ENCODE data around the gene AGPAT1.
"Not testable (repeated sequence)": the region's sequence is repeated elsewhere in the genome, so short reads cannot be mapped to it uniquely, and the experiment has no call there.

AGPAT1 gene

GRCh38 chr6:32198345-32198696 lies 22.4 kb upstream of the AGPAT1 start:
- DNase-seq: no peak

- DNase-seq: no peak
Observed at GRCh38 chr6:32196682-32197616, 21.1 kb upstream of the AGPAT1 start.

- DNase-seq: peak; percentile 62
Observed at GRCh38 chr6:32195902-32196681, 20.2 kb upstream of the AGPAT1 start.

- peak; percentile 100 for DNase-seq
Observed at GRCh38 chr6:32195652-32195901, 19.7 kb upstream of the AGPAT1 start.

GRCh38 chr6:32194825-32195651 lies 19.2 kb upstream of the AGPAT1 start:
- DNase-seq: no peak

GRCh38 chr6:32194388-32194787 lies 18.5 kb upstream of the AGPAT1 start:
- DNase-seq: no peak

- not testable (repeated sequence) for DNase-seq
Observed at GRCh38 chr6:32193096-32193495, 17.2 kb upstream of the AGPAT1 start.

- DNase-seq: peak; percentile 51
Observed at GRCh38 chr6:32192608-32193039, 16.7 kb upstream of the AGPAT1 start, which contains the start of gene GPSM3. GPSM3 (minus strand) TSS chr6:32192643; CDS start chr6:32192513, 130 bp downstream.

GRCh38 chr6:32191696-32192607 lies 16.1 kb upstream of the AGPAT1 start:
- no peak for DNase-seq

- no peak for DNase-seq
Observed at GRCh38 chr6:32190911-32191677, 15.2 kb upstream of the AGPAT1 start.

- peak; percentile 85 for DNase-seq
Observed at GRCh38 chr6:32190054-32190851, 14.4 kb upstream of the AGPAT1 start, which contains the start of gene PBX2. PBX2 (minus strand) TSS chr6:32190202; CDS start chr6:32189915, 287 bp downstream.

- DNase-seq: no peak
Observed at GRCh38 chr6:32189742-32190053, 13.8 kb upstream of the AGPAT1 start.

GRCh38 chr6:32189069-32189741 lies 13.3 kb upstream of the AGPAT1 start:
- DNase-seq: no peak

GRCh38 chr6:32188381-32189068 lies 12.6 kb upstream of the AGPAT1 start:
- DNase-seq: no peak

GRCh38 chr6:32187725-32188380 lies 12.0 kb upstream of the AGPAT1 start:
- DNase-seq: not testable (repeated sequence)

GRCh38 chr6:32187009-32187709 lies 11.3 kb upstream of the AGPAT1 start:
- DNase-seq: no peak

- DNase-seq: not testable (repeated sequence)
Observed at GRCh38 chr6:32186151-32186840, 10.4 kb upstream of the AGPAT1 start.
